Measurements from ENCODE around the gene RPUSD4.

- TF ChIP-seq CTCF (IDR thresholded peaks at IDR 0.05) = no peak
- TF ChIP-seq POLR2A (IDR thresholded peaks at IDR 0.05) = no peak
Measured at GRCh38 chr11:126254819-126255218, 43.4 kb upstream of the RPUSD4 start.

All from heart left ventricle (tissue), 13 donors.